SIG-M5 (cell line): Measurements from ENCODE around the gene SSR4.

Experiments used
- DNase-seq: peaks from one replicate; lab custom pipeline; 2025; lab: John Stamatoyannopoulos, UW

SSR4 gene

GRCh38 chrX:153830640-153831428 lies 36.4 kb downstream of the SSR4 start:
- DNase-seq = no peak

GRCh38 chrX:153831429-153832150 lies 37.1 kb downstream of the SSR4 start:
- DNase-seq = no peak

GRCh38 chrX:153832728-153833127 lies 38.3 kb downstream of the SSR4 start:
- no peak for DNase-seq

GRCh38 chrX:153836921-153837320 lies 42.5 kb downstream of the SSR4 start:
- no peak for DNase-seq

- no peak for DNase-seq
These were observed 50.1 kb downstream of the SSR4 start for GRCh38 chrX:153844509-153845082.

- DNase-seq = no peak
These were observed 50.7 kb downstream of the SSR4 start for GRCh38 chrX:153845195-153845594.

- no peak for DNase-seq
These were observed 51.4 kb downstream of the SSR4 start for GRCh38 chrX:153845842-153846241.
